HG03066 (cell line): ENCODE results near the gene ENTPD6.
A peak's percentile ranks its signal among the peaks of the same experiment; 100 is the strongest.
"Not testable (repeated sequence)": the region's sequence is repeated elsewhere in the genome, so short reads cannot be mapped to it uniquely, and the experiment has no call there.

Source experiments
- ATAC-seq: cut with Tn5 transposase; IDR thresholded peaks from one replicate; pipeline ENCODE4 v1.9.1; 2021; ENCODE audit warnings: low read depth; ENCODE audit not compliant: unreplicated experiment

Gene ENTPD6

GRCh38 chr20:25195014-25195961 is at the start of gene ENTPD6:
Gene ENTPD6 (plus strand): TSS chr20:25195712. CDS start chr20:25206537, 10,825 bp downstream.
- peak; percentile 66 for ATAC-seq

GRCh38 chr20:25146976-25147375 is 48.5 kb upstream of the ENTPD6 start:
- ATAC-seq = no peak

GRCh38 chr20:25147716-25148115 is 47.8 kb upstream of the ENTPD6 start:
- ATAC-seq = no peak

GRCh38 chr20:25148181-25148981 is 47.1 kb upstream of the ENTPD6 start:
- no peak for ATAC-seq

GRCh38 chr20:25148982-25149846 is 46.3 kb upstream of the ENTPD6 start:
- ATAC-seq = no peak

- no peak for ATAC-seq
These were observed 45.5 kb upstream of the ENTPD6 start for GRCh38 chr20:25150016-25150415.

- ATAC-seq = no peak
These were observed 37.5 kb upstream of the ENTPD6 start for GRCh38 chr20:25158043-25158442.

- ATAC-seq = no peak
These were observed 35.0 kb upstream of the ENTPD6 start for GRCh38 chr20:25160467-25160866.

- no peak for ATAC-seq
These were observed 34.6 kb upstream of the ENTPD6 start for GRCh38 chr20:25160897-25161296.

- no peak for ATAC-seq
These were observed 30.4 kb upstream of the ENTPD6 start for GRCh38 chr20:25165128-25165527.

- ATAC-seq = not testable (repeated sequence)
These were observed 29.3 kb upstream of the ENTPD6 start for GRCh38 chr20:25166105-25166782.

GRCh38 chr20:25173321-25173720 is 22.2 kb upstream of the ENTPD6 start:
- ATAC-seq = no peak

GRCh38 chr20:25173886-25174308 is 21.6 kb upstream of the ENTPD6 start:
- ATAC-seq = no peak

GRCh38 chr20:25176184-25176583 is 19.3 kb upstream of the ENTPD6 start:
- ATAC-seq = no peak

- ATAC-seq = no peak
These were observed 17.6 kb upstream of the ENTPD6 start for GRCh38 chr20:25177890-25178321.

- no peak for ATAC-seq
These were observed 16.7 kb upstream of the ENTPD6 start for GRCh38 chr20:25178563-25179438.

- ATAC-seq = no peak
These were observed 15.9 kb upstream of the ENTPD6 start for GRCh38 chr20:25179439-25180089.

- ATAC-seq = not testable (repeated sequence)
These were observed 11.1 kb upstream of the ENTPD6 start for GRCh38 chr20:25184391-25184790.
